Omental fat pad (tissue), 4 donors: ENCODE results near the gene BIVM. TPM values are rescaled to one million over a fixed set of nuclear protein-coding genes. Genes with fewer than 3 reads are reported as not detected.

Source experiments
- ATAC-seq: fragments of 150-250 bp; one replicate; pipeline ENCODE4 v1.9.1; 2016; ENCODE audit warnings: mild to moderate bottlenecking, moderate library complexity; ENCODE audit not compliant: low FRiP score
- DNase-seq: peaks from one replicate; pipeline ENCODE4 v3.0.0-alpha.2; 2019; ENCODE audit warnings: low spot score
- CTCF ChIP-seq, 3 donors: fragments of 450-650 bp; IDR thresholded peaks; one replicate each; pipeline ENCODE4 v1.5.1; 2016 to 2017; ENCODE audit warnings: antibody characterized with exemption in 3 of 3, mild to moderate bottlenecking in 3 of 3, moderate library complexity in 2 of 3
- total RNA-seq, 4 donors: library from RNA; depleted of rRNA; stranded (reverse); fragments of >200 nt; gene quantifications; one replicate each; pipeline ENCODE4 v1.1.0, GENCODE V29; 2016

The BIVM gene
- total RNA-seq, 4 donors from 2014 or later, result 12.6 to 21.4 (median 16.1) TPM

- DNase-seq, result no peak
- no peak for ATAC-seq
- no peak for TF ChIP-seq CTCF (IDR thresholded peaks at IDR 0.05)
Observed at GRCh38 chr13:102868366-102868936, 69.5 kb downstream of the BIVM start.

- DNase-seq (no peak), ATAC-seq (peak; percentile 51)
- no peak for TF ChIP-seq CTCF (IDR thresholded peaks at IDR 0.05)
Observed at GRCh38 chr13:102869948-102870676, 71.2 kb downstream of the BIVM start.

- ATAC-seq (peak; percentile 72), DNase-seq (no peak)
- no peak for TF ChIP-seq CTCF (IDR thresholded peaks at IDR 0.05)
Observed at GRCh38 chr13:102870677-102871415, 71.9 kb downstream of the BIVM start.

- no peak for TF ChIP-seq CTCF (IDR thresholded peaks at IDR 0.05)
Observed at GRCh38 chr13:102872131-102872530, 73.2 kb downstream of the BIVM start.

GRCh38 chr13:102872531-102872930 is 73.6 kb downstream of the BIVM start:
- DNase-seq, result no peak
- TF ChIP-seq CTCF (IDR thresholded peaks at IDR 0.05), result no peak
- ATAC-seq, result no peak

More at GRCh38 chr13:102872131-102872530, 73.2 kb downstream of the BIVM start:
- ATAC-seq, result no peak
- DNase-seq, result no peak

- ATAC-seq, result no peak
- no peak for DNase-seq
- TF ChIP-seq CTCF (IDR thresholded peaks at IDR 0.05), result no peak
Observed at GRCh38 chr13:102873653-102874052, 74.7 kb downstream of the BIVM start.
